K562 (cell line): Measurements from ENCODE around the gene PRKCE. TPM values are rescaled to one million over a fixed set of nuclear protein-coding genes. Genes with fewer than 3 reads are reported as not detected.

Source experiments
- ATAC-seq: fragments of 200-7000 bp; cut with Tn5 transposase; 3 replicates; pipeline ENCODE4 v1.9.1; 2020; ENCODE audit warnings: moderate library complexity
- BruUV-seq: library from RNA; stranded (reverse); fragments of 400-500 nt; replicated peaks from 2 replicates; lab custom pipeline; 2021; lab: Mats Ljungman, UMichigan
- CTCF ChIA-PET: fragments of 300-600 bp; formaldehyde crosslinking; extraction: SDS; loops from one replicate; lab custom pipeline; 2021; ENCODE audit warnings: low intra/inter-chr PET ratio; lab: Yijun Ruan, JAX
- POLR2A ChIA-PET: fragments of 300-600, 350-650 bp; sonication (Branson Sonifier 250); formaldehyde crosslinking; extraction: SDS; loops from one replicate; lab custom pipeline; 2021; ENCODE audit warnings: antibody characterized with exemption, inconsistent platforms; lab: Yijun Ruan, JAX
- DNase-seq, 4 experiments: peaks; one replicate each; pipeline versions ENCODE4 v3.0.0 to v3.0.0-alpha.2; 2011 to 2018; ENCODE audit warnings: low spot score in 3 of 4, mixed read lengths in 3 of 4; ENCODE audit errors: extremely low read depth in 1 of 4
- FAIRE-seq: peaks from 2 replicates; lab custom pipeline; 2011; peaks lifted over from hg19 to GRCh38; lab: Jason Lieb, UNC
- H2AFZ ChIP-seq: 2 replicates; pipeline ENCODE4 v1.6.0; 2011; ENCODE audit warnings: low read depth, low read length, control low read depth, inconsistent platforms
- H3K27ac ChIP-seq: fragments of 200-600 bp; 3 replicates; pipeline ENCODE4 v1.8.0; 2011; ENCODE audit warnings: low read depth, mild to moderate bottlenecking, control low read depth, inconsistent platforms, low read length, moderate library complexity, mixed read lengths; ENCODE audit errors: extremely low read depth
- H3K27me3 ChIP-seq, 2 experiments: fragments of 300-600 bp in 1 of 2; 2 replicates in 1 of 2; 3 replicates in 1 of 2; pipeline versions ENCODE4 v1.6.0 to v1.8.0; 2011; ENCODE audit warnings: inconsistent platforms in 2 of 2, low read length in 2 of 2, mild to moderate bottlenecking in 1 of 2, mixed read lengths in 1 of 2, moderate library complexity in 1 of 2; ENCODE audit not compliant: control insufficient read depth in 2 of 2, insufficient read depth in 2 of 2
- H3K36me3 ChIP-seq: fragments of 300-600 bp; 3 replicates; pipeline ENCODE4 v1.8.0; 2011; ENCODE audit warnings: mild to moderate bottlenecking, low read length, inconsistent platforms; ENCODE audit not compliant: control insufficient read depth, insufficient read depth
- H3K4me1 ChIP-seq, 2 experiments: fragments of 200-600 bp in 1 of 2; replicated peaks in 1 of 2; 2 replicates in 1 of 2; 3 replicates in 1 of 2; pipeline versions ENCODE4 v1.5.1 to v1.8.0; 2011; ENCODE audit warnings: inconsistent platforms in 2 of 2, low read length in 2 of 2, mild to moderate bottlenecking in 1 of 2, mixed read lengths in 1 of 2, moderate library complexity in 1 of 2; ENCODE audit not compliant: control insufficient read depth in 2 of 2, insufficient read depth in 2 of 2
- H3K4me2 ChIP-seq: 2 replicates; pipeline ENCODE4 v1.6.1; 2011; ENCODE audit warnings: low read length, control low read depth, inconsistent platforms, mixed read lengths; ENCODE audit not compliant: insufficient read depth
- H3K4me3 ChIP-seq: fragments of 200-600 bp; sonication (generic), shearing (Covaris generic); 2 replicates; pipeline ENCODE4 v1.5.1; 2016; ENCODE audit warnings: control low read depth, inconsistent platforms
- H3K79me2 ChIP-seq: fragments of 200-600 bp; 3 replicates; pipeline ENCODE4 v1.8.0; 2011; ENCODE audit warnings: low read length, inconsistent platforms; ENCODE audit not compliant: control insufficient read depth, insufficient read depth
- H3K9ac ChIP-seq, 2 experiments: 2 replicates each; pipeline versions ENCODE4 v1.6.0 to v1.6.1; 2011; ENCODE audit warnings: low read depth in 2 of 2, low read length in 2 of 2, control low read depth in 1 of 2, inconsistent platforms in 1 of 2, mild to moderate bottlenecking in 1 of 2, mixed read lengths in 1 of 2; ENCODE audit not compliant: insufficient read depth in 1 of 2
- H3K9me1 ChIP-seq: one replicate; pipeline ENCODE4 v1.6.0; 2011; ENCODE audit warnings: inconsistent platforms, mild to moderate bottlenecking, low read length, moderate library complexity; ENCODE audit not compliant: control insufficient read depth, insufficient read depth
- H3K9me3 ChIP-seq: replicated peaks from 2 replicates; pipeline ENCODE4 v1.5.1; 2011; ENCODE audit warnings: low read depth, low read length, inconsistent platforms; ENCODE audit not compliant: control insufficient read depth, insufficient read depth
- H4K20me1 ChIP-seq: replicated peaks from 2 replicates; pipeline ENCODE4 v1.6.1; 2011; ENCODE audit warnings: low read length, inconsistent platforms, mixed read lengths; ENCODE audit not compliant: control insufficient read depth, insufficient read depth
- CTBP1 ChIP-seq: fragments of 450-650 bp; IDR thresholded peaks from 2 replicates; pipeline ENCODE4 v1.6.1; 2016; ENCODE audit warnings: borderline replicate concordance
- EGR1 ChIP-seq: fragments of 450-650 bp; conservative IDR thresholded peaks from 2 replicates; pipeline ENCODE4 v1.6.1; 2017; ENCODE audit warnings: mild to moderate bottlenecking
- PYGO2 ChIP-seq: fragments of 450-650 bp; IDR thresholded peaks from 2 replicates; pipeline ENCODE4 v1.6.1; 2016; ENCODE audit warnings: mild to moderate bottlenecking, missing genetic modification characterization, moderate library complexity, missing compliant biosample characterization
- SPI1 ChIP-seq: IDR thresholded peaks from 2 replicates; pipeline ENCODE4 v1.6.1; 2011; ENCODE audit warnings: low read depth, low read length, control low read depth, borderline replicate concordance
- SREBF1 ChIP-seq: fragments of 150-350 bp; IDR thresholded peaks from 2 replicates; pipeline ENCODE4 v1.6.1; 2014; ENCODE audit warnings: antibody characterized with exemption, low read depth, low read length, borderline replicate concordance
- ZNF124 ChIP-seq: sonication (generic); formaldehyde crosslinking; IDR thresholded peaks from 2 replicates; pipeline ENCODE4 v1.8.1; 2022; ENCODE audit warnings: missing genetic modification reagents
- ZSCAN29 ChIP-seq: fragments of 450-650 bp; IDR thresholded peaks from 2 replicates; pipeline ENCODE4 v1.6.1; 2017
- WGBS: fragments of 100-300 bp; shearing (Covaris generic); methylation state at CpG from one replicate; pipeline ENCODE4 v1.1.6; 2016; ENCODE audit warnings: low coverage, mixed read lengths; ENCODE audit not compliant: insufficient coverage; ENCODE audit errors: missing lambda C conversion rate; 5-methylcytosine and 5-hydroxymethylcytosine counted together
- in situ Hi-C: fragments of 300-500 bp; cut with MboI; formaldehyde crosslinking; loops from 4 replicates; pipeline ENCODE4 v1.15.0; 2018; ENCODE audit warnings: inconsistent platforms, mixed read lengths
- intact Hi-C: fragments of 100-400 bp; cut with micrococcal nuclease; formaldehyde crosslinking; loops from 2 replicates; pipeline ENCODE4 v1.14.2; 2022
- polyA plus RNA-seq, 8 experiments: library from polyadenylated mRNA; depleted of rRNA in 4 of 8; stranded (reverse) in 5 of 8; unstranded in 3 of 8; fragments of >200 nt; fragmentation: Nextera tagmentation in 2 of 8; fragmentation: Illumina TruSeq in 1 of 8; extraction: Ambion mirVana in 2 of 8; extraction: Trizol in 1 of 8; gene quantifications; 2 replicates each; pipeline versions ENCODE4 v1.2.1 to v1.2.3, GENCODE V29; 2011 to 2014; ENCODE audit warnings: inconsistent platforms in 1 of 8, missing spikeins in 1 of 8
- total RNA-seq, 7 experiments: library from RNA; depleted of rRNA in 6 of 7; stranded (reverse); fragments of >200 nt in 6 of 7; fragmentation: Illumina TruSeq in 2 of 7; extraction: Trizol in 2 of 7; gene quantifications; 2 replicates each; pipeline versions ENCODE4 v1.2.1 to v1.2.3, GENCODE V29; 2011 to 2021; ENCODE audit warnings: low replicate concordance in 1 of 7

The PRKCE gene
- total and polyA plus RNA-seq, 9 of the 15 experiments (the other 6 are each of a cell fraction or from before 2014, with no cell fraction given): 0.06 to 1.0 (median 0.22) TPM; not detected in 1

DNA sequence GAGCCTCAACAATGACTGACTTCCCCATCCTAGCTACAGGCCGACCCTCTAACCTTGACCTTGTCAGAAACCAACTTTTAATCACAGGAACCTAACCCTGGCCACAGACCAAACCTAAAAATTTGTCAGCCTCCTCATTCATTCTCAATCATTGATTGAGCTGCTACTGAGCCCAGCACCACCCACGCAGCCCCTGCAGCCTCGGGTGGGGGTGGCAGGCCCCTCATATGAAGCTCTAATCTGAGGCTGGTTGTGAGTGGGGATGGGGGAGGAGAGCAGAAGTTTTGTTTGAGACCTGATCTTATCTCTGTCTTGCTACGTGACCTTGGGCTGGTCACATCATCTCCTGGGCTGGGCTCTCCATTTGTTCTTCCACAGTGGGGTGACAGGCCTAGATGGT, 546.2 kb downstream of the PRKCE start (continued):
- TF ChIP-seq EGR1: peak; percentile 68

DNA sequence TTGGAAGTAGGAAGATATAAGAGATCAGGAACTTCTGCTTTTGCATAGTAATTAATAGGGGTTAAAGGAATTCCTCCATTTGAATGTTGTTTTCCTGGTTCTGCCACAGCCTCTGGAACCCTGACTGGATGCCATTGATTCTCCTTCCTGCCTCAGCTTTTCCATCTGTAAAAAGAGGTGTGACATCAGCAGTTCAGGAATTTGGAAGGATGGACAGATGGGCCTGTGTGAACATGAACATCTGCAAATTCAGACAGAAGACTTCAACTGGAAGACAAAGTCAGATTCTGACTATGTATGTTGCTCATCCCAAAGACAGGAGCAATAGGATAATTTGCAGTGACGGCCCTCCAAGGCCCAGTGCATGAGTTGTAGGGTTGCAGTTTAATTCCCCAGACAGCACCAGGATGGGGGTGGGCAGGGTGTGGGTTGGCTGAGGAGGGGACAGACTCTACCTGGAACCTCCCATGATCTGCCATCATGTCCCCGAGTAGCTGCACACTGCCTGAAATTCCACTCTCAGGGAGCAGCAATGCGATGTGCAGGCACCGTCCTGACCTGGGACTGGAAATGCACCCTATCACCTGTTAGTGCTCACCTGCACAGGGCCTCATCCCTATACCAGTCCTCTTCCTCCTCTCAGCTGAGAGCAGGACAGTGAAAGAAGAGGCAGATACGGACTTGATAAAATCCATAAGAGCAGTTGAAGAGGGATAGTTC, 546.8 kb downstream of the PRKCE start:
- POLR2A ChIA-PET: interaction anchor here (0.7 kb wide), 1 partner anchor 17 kb away, joined by 5 read pairs; no protein-coding TSS in a partner anchor
- BruUV-seq: no TSS peak
- in situ Hi-C loops (no loop called here), intact Hi-C loops (no loop called here)
- TF ChIP-seq SREBF1: no peak
- TF ChIP-seq ZNF124 (CRISPR knock-in tag): no peak
- 0 out of 2 replicates have a peak, but pooled peaks have one; percentile 7 for TF ChIP-seq CTBP1
- no peak for TF ChIP-seq SPI1
- no peak for TF ChIP-seq PYGO2
- TF ChIP-seq ZSCAN29: no peak
- DNase-seq (no peak), FAIRE-seq (no peak), ATAC-seq (no peak)
- Histone ChIP-seq H3K4me2 (no peak overlapping the region), H3K36me3 (no peaks in the 10 kb centered on the region), H3K9me3 (no peaks in the 10 kb centered on the region), H3K9ac (no peak overlapping the region), H4K20me1 (no peaks in the 10 kb centered on the region), H3K4me3 (no peak overlapping the region), H3K9me1 (no peaks in the 10 kb centered on the region), H3K27me3 (no peaks in the 10 kb centered on the region), H3K79me2 (no peaks in the 10 kb centered on the region), H2AFZ (peak overlapping the region; percentile 1; the same call in 1 of the 2 replicates), H3K27ac (no peak overlapping the region), H3K4me1 (peaks cover 11 to 25% of the 10 kb centered on the region in 2 experiments; a peak in 4 of 5 replicates)
- CTCF ChIA-PET: no interaction called here
- WGBS: 50% methylated on average over 5 of the region's 5 CpGs
